Thyroid gland (tissue), 4 donors: ENCODE data around the gene PCDH1.

Source experiments
- POLR2A ChIP-seq, 2 donors: fragments of 450-650 bp; IDR thresholded peaks; one replicate each; pipeline ENCODE4 v1.6.1; 2017; ENCODE audit warnings: antibody characterized with exemption in 2 of 2, mild to moderate bottlenecking in 2 of 2, moderate library complexity in 1 of 2
- TF ChIP-seq, protein P1 (sequence below), 6 experiments: fragments of 200-600 bp in 3 of 6; fragments of 450-650 bp in 3 of 6; sonication (generic) in 3 of 6; IDR thresholded peaks; one replicate each; pipeline ENCODE4 v1.5.1; 2016 to 2019; ENCODE audit warnings: antibody characterized with exemption in 6 of 6, mild to moderate bottlenecking in 2 of 6, inconsistent platforms in 1 of 6, moderate library complexity in 1 of 6

DNA sequence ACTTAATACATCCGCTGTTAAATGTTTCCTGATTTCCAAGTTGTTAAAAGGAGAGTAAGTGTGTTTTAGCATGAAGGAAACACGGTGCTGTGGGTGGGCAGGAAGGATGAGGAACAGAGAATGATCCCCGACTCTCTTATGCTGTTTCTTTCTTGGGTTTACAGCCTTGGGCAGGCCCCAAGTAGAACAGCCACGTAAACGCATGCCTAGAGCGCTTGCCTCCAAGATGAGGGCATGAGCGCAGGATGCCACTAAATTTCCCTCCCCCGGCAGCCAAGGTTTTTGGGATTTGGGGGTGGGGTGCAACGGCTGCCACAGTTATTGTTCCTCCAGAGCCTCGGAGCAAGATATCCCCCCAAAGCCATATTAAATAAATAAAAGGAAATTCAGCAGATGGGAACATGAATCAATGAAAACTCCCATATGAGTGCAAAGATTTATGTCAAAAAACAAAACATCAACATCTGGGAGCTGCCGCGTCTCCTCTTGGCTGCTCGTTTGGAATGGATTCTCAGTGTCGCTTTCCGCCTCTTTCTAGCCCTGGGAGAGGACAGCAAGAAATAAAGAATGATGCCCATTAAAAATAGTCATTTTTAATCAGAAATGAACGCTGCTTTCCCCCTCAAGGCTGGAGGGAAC is 35.5 kb upstream of the PCDH1 start:
- TF ChIP-seq, protein P1, sequence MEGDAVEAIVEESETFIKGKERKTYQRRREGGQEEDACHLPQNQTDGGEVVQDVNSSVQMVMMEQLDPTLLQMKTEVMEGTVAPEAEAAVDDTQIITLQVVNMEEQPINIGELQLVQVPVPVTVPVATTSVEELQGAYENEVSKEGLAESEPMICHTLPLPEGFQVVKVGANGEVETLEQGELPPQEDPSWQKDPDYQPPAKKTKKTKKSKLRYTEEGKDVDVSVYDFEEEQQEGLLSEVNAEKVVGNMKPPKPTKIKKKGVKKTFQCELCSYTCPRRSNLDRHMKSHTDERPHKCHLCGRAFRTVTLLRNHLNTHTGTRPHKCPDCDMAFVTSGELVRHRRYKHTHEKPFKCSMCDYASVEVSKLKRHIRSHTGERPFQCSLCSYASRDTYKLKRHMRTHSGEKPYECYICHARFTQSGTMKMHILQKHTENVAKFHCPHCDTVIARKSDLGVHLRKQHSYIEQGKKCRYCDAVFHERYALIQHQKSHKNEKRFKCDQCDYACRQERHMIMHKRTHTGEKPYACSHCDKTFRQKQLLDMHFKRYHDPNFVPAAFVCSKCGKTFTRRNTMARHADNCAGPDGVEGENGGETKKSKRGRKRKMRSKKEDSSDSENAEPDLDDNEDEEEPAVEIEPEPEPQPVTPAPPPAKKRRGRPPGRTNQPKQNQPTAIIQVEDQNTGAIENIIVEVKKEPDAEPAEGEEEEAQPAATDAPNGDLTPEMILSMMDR (IDR thresholded peaks at IDR 0.05): no peak
- TF ChIP-seq POLR2A (IDR thresholded peaks at IDR 0.05): no peak
